ENCODE results near the gene IRF2BP2. TPM values are rescaled to one million over a fixed set of nuclear protein-coding genes. Genes with fewer than 3 reads are reported as not detected.

Gene IRF2BP2
- total and polyA plus RNA-seq, 10 of the 15 experiments (the other 5 are each of a cell fraction or from before 2014, with no cell fraction given), result 7.5 to 114 (median 52.3) TPM

GRCh38 chr1:234612352-234613127 is 2.6 kb upstream of the IRF2BP2 start (continued):
- TF ChIP-seq MLLT1 (IDR thresholded peaks at IDR 0.05) (peak; percentile 11; the same call in 1 of the 2 replicates), FOXM1 (IDR thresholded peaks at IDR 0.05; ENCODE audit: low read depth, low read length) (no peak), ZBED1 (IDR thresholded peaks at IDR 0.05; ENCODE audit: borderline replicate concordance) (peak; percentile 42; the same call in 1 of the 2 replicates), ZZZ3 (IDR thresholded peaks at IDR 0.05; ENCODE audit: control insufficient read depth, insufficient read length, low read depth) (no peak), POLR2AphosphoS5 (IDR thresholded peaks at IDR 0.05; ENCODE audit: low read length) (peak; percentile 86), BACH1 (IDR thresholded peaks at IDR 0.05; ENCODE audit: borderline replicate concordance) (peak; percentile 83; the same call in 1 of the 2 replicates), NR2C1 (IDR thresholded peaks at IDR 0.05) (no peak), BCLAF1 (IDR thresholded peaks at IDR 0.05) (0 out of 2 replicates have a peak, but pooled peaks have one; percentile 17), SMAD5 (IDR thresholded peaks at IDR 0.05; ENCODE audit: low read depth) (peak; percentile 51; the same call in 1 of the 2 replicates), REST (IDR thresholded peaks at IDR 0.05; ENCODE audit: low read depth, low read length) (no peak), SPI1 (IDR thresholded peaks at IDR 0.05; ENCODE audit: borderline replicate concordance, insufficient read depth, low read depth, low read length) (peak; percentile 90), ZBTB33 (IDR thresholded peaks at IDR 0.05) (no peak), ZSCAN29 (IDR thresholded peaks at IDR 0.05) (no peak), SREBF2 (IDR thresholded peaks at IDR 0.05; ENCODE audit: low read length) (no peak), PAX5 (IDR thresholded peaks at IDR 0.05; ENCODE audit: borderline replicate concordance, low read depth, low read length) (peak; percentile 73; the same call in 1 of the 2 replicates), ATF3 (IDR thresholded peaks at IDR 0.05; ENCODE audit: borderline replicate concordance, extremely low read depth, low read depth, low read length) (0 out of 2 replicates have a peak, but pooled peaks have one; percentile 4), RELB (IDR thresholded peaks at IDR 0.05; ENCODE audit: low read depth) (peak; percentile 83)
